NCI-H2029 treated with DMSO at 0.1 percent for 48 hours (cell line): ENCODE results near the gene MYL12B.
"Not testable (repeated sequence)": the region's sequence is repeated elsewhere in the genome, so short reads cannot be mapped to it uniquely, and the experiment has no call there.

Source experiments
- DNase-seq: peaks from one replicate; lab custom pipeline; 2025; lab: John Stamatoyannopoulos, UW

The MYL12B gene

DNA sequence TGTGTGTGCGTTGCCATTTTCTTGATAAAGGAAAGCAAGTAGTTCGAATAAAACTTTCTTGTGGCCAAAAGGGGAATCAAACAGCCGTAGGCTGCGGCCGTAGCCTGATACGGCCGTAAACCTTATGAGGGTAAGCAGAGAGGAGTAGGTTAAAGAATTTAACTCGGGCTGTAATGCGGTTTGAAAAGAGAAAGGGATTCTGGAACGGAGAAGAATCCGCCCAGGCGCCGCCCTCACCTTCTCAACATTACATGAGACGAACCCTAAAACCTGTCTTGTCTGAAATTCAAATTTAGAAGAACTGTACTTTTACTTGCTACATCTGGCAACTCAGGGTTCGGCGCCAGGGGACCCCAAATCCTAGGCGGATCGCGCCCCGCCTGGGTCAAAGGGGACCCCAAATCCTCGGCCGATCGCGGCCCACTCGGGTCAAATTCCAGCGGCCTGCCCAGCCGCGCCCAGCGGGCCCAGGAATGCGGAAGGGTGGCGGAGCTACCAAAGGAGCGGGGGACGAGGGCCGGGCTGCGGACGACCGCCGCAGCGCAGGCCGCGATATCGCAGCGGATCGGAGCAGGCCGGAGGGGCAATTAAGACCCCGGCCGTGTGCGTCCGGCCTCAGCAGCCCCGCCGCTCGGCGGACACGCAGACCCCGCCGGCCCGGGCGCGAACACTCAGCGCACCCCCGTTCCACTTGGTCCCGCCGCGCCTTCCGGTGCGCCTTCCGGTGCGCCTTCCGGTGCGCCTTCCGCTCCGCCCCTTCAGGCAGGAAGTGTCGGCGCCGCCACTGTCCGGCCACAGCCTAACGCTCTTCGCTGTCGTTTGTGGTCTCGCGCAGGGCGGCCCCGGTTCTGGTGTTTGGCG lies at the start of gene MYL12B:
Gene MYL12B, plus strand, starts transcription at position 761 of the 861 bp plus-strand sequence. CDS start 10,766 bp downstream, outside the sequence.
- DNase-seq: no peak

DNA sequence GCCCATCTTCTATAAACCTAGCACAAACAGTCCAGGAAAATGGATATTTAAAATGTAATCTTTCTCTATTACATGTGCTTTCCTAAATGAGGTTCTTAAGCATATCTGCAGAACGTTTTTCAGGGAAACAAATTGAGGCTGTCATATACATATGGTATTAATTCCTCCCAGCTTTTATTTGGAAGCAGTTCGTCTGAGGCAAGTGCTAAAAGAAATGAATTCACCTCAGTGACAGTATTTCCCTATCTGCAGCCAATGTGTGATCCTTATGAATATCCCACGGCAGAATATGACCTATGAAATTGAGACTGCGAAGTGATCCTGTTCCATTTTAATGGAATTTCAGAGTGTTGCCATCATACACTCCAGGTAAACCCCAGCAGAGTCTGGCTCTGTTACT lies 49.3 kb upstream of the MYL12B start:
- no peak for DNase-seq

DNA sequence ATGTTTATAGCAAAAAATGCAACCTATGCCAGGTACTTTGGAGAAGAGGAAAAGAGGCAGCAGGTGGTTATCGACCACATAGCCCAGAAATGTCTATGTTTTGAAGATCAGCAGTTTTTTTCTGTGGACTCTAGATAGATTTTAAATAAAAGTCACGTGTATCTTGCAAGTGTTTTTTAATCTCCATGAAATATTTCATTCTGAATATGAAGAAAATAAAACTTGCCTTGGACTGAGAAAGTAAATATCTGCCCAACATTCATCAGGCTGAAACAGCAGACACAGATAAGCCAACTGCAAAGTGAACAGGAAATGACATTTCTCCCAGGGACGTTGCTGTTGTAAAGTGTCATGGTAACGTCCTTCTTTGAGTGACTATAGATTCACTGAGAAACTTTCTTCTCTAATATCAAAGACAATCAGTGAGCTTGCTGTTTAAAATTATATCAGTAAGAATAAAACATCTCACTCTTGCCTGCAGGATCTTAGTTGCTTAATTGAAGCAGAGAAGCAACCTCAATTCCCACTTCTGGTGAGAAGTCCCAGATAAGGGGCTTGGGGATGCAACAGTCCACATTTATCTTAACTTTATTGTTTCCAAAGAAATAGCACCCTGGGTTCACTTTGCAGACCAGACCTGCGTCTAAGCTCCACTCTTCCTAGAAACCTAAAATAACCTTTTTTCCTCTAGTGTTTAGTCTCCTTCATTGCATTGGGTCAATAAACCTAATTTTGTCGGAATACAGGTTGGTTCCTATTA lies 48.5 kb upstream of the MYL12B start:
- DNase-seq: no peak

DNA sequence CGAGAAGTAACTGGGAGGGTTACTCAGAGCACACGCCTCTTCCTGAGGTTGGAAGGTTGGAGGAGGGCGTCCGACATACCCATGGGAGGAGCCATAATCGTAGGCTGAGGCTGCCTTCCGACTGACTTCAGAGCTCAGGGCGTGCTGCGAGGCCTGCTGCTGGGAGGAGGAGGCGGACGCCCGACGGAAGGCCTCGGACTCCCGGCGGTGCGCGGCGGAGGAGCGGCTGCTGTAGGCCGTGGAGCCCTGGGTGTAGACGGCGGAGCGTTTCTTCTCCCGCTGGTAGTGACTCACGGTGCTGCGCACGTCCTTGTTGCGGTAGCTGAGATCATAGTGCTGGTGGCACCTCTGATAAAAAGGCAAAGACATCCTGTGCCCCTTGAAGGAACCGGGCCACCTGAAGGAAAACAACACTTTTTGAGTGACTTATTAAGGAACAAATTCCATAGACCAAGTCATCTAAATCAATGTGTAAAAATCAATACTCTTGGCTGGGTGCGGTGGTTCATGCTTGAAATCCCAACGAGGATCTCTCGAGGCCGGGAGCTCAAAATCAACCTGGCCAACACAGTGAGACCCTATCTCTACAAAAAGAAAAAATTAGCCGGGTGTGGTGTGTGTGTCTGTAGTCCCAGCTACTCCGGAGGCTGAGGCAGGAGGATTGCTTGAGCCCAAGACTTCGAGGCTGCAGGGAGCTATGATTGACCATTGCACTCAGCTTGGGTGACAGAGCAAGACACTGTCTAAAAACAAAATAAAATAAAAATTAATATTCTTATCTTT lies 46.9 kb upstream of the MYL12B start:
- DNase-seq: no peak

DNA sequence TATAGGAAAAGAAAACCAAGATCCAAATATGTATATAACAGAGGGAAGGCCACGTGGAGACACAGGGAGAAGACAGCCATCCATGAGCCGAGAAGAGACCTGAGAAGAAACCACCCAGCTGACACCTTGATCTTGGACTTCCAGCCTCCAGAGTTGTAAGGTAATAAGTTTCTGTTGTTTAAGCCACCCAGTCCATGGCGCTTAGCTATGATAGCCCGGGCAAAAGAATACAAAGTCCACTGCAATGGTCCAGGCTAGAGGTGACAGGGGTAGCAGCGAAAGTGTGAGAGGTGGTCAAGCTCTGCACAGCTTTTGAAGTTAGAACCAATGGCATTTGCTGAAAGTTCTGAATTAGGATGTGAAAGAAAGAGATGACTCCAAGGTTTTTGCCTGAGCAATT lies 44.9 kb upstream of the MYL12B start:
- no peak for DNase-seq

DNA sequence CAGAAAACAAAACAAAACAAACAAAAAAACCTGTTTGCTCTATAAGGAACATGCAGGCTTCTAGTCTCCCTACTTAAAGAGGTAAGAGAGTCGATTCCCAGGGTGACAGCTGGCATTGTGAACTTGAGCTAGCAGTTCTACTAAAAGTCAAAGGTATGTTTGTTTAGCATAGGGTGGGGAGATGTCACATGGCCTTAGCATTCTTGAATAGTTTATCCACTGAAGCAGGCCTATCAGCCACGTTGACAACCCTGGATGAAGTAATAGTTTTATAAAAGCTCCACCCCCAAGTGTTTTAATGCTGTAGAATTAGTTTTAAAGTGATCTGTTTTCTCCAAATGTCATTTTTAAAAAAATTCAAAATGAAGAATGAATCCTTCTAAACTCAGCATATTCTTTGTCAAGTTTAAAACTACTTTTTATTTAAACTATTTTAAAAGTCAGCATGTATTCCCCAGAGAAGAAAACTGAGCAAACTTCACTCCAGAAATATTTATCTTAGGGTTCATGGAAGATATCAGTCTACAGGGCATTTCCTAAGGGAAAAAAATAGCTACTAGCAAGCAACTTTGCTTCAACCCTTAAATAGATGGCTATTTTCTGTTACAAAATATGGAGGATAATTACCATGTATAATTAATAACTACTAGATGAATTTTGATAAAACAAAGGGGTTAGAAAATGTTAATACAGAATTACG lies 43.8 kb upstream of the MYL12B start:
- no peak for DNase-seq

DNA sequence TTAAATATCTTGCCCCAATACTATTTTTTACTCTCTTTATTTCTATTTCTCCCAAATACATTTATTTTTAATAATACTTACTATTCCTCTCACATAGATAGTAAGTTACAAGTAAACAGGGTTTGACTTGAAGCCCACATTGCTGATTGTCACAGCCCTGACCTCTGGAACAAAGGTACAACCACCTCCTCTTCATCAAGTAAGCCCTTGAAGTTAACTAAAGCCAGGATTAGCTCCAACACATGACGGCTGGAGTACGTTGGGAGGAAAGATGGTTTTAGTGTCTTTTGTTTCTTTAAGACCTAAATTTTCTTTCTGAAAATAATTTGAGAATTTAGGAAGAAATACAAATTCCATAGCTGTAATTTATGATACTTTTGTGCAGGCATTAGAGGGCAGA lies 43.1 kb upstream of the MYL12B start:
- DNase-seq: no peak

DNA sequence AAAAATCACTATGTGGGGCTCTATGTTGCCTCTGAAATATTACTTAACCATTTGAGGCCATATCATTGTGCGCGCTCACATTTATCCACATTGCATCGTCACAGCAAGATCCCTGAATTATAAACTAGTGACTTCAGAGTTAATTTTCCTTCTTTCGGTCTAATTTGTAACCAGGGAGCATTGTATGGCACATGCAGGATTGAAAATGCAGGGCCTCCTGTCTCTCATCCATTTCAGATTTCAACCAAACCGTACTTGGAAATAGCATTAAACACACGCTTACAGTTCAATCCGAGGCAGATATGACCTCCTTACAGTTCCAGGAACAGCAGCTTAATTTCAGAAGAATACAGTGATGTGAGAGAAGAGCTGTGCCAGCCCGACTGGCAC lies 42.7 kb upstream of the MYL12B start:
- DNase-seq: no peak

DNA sequence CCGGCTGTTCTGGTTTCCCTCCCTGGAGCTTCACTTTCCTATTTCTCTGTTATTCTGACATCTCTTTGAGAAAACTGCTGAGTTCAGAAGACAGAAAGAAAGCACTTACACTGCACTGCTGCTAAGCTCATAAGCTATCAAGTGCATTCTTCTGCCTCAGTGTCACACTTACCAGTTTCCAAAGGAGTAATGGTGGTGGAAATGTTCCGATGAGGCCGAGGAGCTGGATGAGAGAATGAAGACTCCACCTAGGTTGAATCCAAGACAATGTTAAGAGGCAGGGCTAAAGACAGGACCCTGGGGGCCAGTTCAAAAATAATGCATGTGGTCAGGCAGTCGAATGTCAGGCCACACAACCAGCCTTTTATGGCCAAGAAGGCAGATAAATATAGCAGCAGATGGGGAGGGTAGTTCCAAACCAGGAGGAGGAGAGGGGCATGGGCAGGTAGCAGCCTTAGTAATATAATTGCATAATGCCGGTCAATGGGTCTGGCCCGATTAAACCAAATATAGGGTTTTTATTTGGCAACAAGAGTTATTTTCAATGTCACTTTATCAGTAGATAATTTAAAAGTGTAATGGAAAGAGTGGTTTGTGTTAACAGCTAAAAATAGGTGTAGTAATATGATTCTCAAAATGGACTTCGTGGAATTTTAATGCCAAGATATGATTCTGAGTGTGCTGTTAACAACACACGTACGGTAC lies 42.1 kb upstream of the MYL12B start, which contains the start of gene MYOM1:
Gene MYOM1, minus strand, starts transcription at position 338 of the 705 bp plus-strand sequence. CDS start 4,745 bp downstream, outside the sequence.
- DNase-seq: no peak

DNA sequence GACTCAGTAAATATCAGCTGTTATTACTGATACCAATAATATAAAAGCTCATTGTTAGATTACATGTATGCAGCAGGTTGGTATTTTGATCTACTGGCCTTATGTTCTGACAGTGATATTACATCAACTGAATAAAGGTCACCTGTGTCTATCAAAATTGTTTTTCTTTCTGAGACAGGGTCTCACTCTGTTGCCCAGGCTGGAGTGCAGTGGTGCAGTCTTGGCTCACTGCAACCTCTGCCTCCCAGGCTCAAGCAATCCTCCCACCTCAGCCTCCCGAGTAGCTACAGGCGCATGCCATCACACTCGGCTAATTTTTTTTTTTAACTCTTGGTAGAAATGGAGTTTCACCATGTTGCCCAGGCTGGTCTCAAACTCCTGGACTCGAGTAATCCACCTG lies 41.1 kb upstream of the MYL12B start:
- not testable (repeated sequence) for DNase-seq

DNA sequence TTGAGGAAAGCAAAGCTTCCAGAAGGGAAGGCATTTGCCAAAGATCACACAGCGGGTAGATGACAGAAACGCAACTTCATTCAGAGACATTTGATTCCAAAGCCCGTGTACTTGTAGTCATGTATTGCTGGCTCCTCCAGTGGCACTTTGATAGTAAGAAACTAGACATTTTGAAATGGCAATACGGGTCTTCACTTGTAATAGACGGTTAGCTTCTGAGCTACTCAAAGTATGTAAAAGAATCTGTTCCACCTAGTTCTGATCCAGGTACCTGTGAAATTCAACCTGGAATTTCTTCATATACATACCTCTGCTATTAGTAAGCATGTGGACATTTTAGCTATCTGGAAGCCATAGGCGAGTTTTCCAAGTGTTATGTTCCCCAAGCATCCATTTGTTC lies 40.4 kb upstream of the MYL12B start:
- no peak for DNase-seq

DNA sequence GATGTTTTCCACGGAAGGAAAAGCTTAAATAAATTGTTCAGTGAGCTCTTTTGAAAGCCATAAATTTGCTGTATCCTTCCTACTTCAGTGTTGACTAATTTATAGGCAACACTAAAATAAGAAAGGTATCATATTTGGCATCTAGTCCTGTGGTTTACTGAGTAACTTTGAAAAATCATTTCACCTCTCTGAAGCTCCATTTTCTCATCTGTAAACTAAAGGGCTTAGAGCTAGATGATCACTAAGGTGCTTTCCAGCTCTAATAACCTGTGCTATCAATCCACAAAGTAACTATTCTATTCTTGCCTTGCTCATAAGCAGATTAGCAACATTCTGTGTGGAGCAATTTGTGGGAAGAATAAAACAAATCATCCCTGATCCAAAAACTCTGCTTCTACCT lies 38.6 kb upstream of the MYL12B start:
- no peak for DNase-seq

DNA sequence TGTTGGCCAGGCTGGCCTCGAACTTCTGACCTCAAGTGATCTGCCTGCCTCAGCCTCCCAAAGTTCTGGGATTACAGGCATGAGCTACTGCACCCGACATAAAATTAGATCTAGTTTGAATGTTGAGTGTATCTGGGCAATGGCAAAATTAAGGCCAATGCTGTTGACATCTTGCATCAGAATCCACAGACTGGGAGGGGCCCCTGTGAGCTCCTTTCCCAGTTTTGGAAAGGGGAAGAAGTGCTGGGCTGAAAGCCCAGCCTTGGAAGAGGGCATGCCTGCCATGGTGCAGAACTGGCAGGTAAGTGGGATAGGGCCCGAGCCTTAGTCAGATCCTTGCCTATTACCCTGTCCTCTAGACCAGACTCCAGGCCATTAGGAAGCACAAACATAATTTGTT lies 37.7 kb upstream of the MYL12B start:
- DNase-seq: no peak

DNA sequence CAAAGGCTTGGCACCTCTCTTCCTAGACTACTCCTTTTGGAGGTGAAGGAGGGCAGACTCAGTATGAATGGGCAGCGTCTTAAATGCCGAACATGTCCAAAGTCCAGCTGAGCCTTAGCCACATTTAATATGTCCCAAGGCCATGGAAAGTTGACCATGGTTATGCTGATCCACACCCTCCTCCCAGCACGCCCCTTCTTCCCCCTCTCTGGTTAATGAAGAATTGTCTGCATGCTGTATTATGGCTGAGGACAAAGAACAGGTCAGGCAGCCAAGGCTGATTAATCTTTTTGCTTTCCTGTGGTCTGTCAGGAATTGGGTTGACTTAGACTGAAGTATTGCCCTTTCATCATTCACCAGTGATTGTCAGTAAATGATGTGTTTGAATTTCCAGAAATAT lies 36.3 kb upstream of the MYL12B start:
- no peak for DNase-seq

DNA sequence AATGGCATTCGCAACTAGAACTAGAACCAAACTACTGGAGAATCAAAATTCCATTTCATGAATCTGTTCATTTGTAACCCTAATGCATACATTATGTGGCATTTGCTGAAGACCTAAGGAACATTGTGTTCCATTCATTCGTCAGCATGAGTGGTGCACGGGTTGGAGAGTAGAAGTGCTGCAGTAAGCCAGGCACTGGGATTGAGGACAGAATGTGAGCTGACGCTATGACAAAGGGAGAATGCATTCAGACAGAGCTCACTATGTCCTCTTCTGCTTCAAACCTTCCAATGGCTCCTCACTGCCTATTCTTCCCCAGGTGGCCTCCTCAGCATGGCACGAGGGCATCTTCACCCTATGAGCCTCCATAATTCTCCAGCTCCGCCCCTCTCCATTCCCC lies 35.9 kb upstream of the MYL12B start:
- no peak for DNase-seq

DNA sequence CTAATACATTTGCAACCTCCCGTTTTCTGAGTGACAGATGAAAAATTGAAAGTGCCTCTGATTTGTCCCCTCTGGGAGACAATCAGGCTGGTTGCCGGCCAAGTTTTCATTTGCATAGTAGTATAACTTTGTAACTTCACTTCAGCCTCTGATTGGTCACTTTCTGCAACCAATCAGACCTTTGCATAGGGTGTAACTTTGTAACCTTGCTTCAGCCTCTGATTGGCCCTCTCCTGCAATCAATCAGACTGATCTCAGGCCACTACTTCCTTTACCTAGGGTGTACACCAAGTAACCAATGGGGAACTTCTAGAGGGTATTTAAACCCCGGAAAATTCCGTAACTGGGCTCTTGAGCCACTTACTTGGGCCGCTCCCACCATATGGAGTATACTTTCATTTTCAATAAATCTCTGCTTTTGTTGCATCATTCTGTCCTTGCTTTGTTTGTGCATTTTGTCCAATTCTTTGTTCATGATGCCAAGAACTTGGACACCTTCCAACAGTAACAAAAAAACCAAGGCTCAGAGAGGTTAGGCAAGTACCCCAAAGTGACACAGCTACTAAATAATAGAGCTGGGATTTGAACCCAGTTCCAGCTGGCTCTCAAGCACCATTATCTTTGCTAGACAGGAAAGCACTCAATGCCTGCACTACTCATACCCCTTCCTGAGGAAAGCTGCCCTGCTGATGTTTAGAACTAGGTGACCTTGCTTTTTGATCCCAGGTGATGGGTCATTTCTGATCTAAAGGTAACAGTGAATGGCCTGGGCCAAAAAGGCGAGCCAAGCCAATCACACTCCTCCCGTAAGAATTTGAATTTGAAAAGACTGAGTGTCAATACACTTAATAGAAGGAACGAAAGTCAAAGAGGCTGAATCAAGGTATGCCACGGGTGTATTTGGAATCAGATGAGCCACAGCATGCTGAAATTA lies 31.3 kb upstream of the MYL12B start:
- no peak for DNase-seq

DNA sequence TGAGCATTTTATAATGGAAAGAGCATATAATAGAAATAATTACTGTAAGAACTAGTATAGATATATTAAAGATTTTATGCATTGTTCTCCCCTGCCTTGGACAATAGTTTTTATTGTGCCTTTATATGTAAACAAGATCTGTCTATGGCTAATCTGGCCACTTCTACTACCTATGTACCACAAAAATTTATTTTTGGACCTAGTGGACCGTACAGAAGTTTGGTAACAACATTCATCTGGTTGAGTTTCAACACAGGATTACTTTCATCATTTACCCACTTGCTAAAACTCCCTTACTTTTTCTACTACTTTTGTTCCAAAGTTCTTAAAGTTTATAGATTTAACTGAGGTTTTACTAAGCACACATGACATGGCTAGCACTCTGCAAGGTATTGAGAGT lies 28.9 kb upstream of the MYL12B start:
- no peak for DNase-seq

DNA sequence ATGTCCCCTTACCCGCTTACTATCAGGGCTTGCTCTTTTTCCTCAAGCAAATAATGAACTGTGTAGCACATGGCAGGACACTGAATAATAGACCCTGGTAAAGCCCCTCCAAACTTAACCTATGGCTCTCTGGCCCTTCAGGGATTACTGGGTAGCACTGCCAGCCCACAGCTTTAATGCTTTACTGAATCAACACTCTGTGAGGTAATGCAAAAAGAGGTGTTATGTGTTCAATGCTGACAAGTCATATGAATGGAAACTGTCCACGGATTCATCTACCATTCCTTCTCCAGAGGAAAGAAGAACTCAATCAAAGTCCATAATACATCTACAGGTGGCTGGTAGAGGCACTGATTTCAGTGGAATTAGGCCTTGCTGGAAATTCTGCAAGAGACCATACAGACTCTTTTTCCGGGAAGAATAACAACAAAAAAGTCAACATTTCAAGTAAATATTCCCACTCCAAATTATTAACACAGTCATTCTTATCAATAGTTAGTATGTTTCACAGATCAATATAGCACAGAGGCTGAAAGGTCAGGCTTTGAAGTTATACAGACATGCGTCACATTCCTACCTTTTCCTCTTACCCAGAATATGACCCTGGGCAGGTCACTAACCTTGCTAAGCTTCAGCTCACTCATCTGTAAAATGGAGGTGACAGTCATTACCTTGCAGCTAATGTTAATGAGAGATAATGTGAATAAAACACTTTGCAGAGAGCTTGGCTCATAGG lies 28.3 kb upstream of the MYL12B start:
- no peak for DNase-seq

DNA sequence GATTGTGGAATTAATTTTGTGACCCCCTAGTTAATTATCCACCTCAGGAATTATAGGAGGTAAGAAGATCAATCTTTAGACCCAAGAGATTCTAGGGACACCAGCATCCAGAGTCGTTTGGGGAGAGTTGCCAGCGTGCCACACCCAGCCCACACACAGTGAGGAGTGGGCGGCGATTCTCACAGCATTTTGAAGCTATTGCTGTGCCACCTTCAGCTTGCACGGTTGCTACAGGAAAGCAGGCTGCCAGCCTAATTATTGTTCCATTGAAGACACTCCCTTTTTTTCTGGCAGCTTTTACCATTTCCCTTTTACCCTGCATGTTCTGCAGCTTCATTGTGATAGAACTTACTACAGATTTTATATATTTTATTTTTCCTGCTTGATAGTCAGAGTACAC lies 27.5 kb upstream of the MYL12B start:
- DNase-seq: no peak
